ENCODE measurements around the gene FAAP20. TPM values are rescaled to one million over a fixed set of nuclear protein-coding genes. Genes with fewer than 3 reads are reported as not detected.
A peak's percentile ranks its signal among the peaks of the same experiment; 100 is the strongest.

FAAP20 gene
- polyA plus RNA-seq, 4 donors = 24.4 to 76.3 (median 60.8) TPM

DNA sequence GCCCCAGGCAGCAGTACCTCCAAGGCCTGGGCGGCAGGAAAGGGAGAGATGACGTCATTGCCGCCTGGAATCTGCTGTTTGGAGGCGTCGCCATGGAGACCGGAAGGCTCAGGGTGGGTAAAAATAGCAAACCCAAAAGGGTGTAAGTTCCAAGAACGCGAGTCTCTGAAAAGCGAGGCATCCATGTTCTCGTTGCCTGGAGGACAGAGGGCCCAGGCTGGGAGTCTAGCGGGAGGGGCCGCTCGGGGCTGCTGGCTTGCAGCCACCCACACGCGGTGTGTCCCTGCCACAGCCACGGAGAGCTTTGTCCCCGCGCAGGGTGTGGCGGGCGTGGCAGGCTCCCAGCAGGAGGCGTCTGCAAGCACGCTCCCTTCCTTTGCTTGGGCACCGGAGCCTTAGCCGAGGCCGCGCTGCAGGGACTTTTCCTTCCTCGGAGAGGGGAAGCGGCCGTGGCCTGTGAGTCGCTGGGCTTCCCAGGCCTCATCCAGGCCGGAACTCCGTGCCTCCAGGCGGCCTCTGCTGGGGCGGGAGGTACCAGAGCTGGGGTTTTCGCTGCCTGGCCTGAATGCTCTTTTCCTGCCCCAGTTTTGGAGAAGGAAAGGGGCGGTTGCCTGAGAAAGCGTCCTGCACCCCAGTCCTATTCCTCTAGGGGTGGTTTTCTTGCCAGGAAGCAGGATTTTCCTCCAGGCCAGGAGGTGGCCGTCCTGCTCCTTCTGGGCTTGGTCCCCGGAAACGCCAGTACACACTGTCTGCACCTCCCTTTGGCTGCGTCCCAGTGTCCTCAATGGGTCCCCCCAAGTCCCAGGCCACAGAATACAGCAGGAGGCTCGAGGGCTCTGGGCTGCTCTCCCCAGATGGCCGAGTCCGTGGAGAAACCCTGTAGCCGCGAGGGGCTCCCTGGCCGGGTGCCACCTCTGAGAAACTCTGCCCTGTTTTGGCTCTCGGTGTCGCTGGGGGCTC is 18.2 kb upstream of the FAAP20 start:
- DNase-seq (ENCODE audit: low read depth in 4 of 4, low spot score in 2 of 4) = peak in 3 of 4 donors; percentile 84 to 93 (median 87)

DNA sequence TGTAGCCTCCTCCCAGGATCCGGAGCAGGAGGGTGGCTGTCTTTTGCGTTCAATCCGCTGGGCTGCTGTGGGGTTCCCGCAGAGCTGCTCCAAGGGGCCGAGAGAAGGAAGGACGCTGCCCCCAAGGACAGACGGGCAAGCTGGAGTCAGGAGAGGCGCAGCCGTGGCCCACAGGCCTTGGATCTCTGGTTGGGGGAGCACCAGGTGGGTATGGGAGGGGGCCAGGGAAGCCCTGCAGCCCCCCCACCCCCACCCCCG is 17.6 kb upstream of the FAAP20 start:
- DNase-seq (ENCODE audit: low read depth in 4 of 4, low spot score in 2 of 4) = no peak

GRCh38 chr1:2210786-2211185 is 16.2 kb upstream of the FAAP20 start:
- no peak for DNase-seq (ENCODE audit: low read depth in 4 of 4, low spot score in 2 of 4)

GRCh38 chr1:2210084-2210653 is 15.6 kb upstream of the FAAP20 start:
- DNase-seq (ENCODE audit: low read depth in 4 of 4, low spot score in 2 of 4) = no peak

DNA sequence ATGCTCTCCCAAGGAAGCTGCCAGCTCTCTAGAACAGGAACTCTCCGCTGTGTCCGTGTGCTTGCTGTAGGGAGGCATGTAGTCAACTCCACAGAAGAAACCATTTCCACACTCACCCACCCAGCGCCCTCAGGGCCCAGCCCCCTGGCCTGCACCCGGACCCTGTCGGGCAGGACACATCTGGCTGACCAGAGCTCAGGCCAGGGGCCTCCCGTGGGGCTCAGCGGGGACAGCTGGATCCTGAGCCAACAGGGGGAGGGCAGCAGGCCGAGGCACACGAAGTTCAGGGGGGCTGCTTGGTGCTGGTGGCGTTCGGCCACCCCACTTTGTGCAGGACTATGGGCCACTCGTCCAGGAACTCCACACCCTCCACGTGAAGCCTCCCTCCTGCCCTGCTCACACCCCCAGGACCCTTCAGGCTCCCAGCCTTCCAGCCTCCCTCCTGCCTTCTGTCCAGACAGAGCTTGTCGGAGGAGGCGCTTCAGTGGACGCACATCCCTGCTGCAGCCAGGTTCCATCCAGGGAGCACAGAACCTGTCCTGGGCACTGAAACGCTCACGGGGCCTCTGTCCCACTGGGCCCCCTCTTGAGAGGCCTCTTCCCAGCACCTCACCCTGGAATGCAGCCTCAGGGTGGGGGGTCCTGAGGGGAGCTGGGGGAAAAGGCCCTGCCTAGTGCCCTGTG is 15.0 kb upstream of the FAAP20 start:
- no peak for DNase-seq (ENCODE audit: low read depth in 4 of 4, low spot score in 2 of 4)

GRCh38 chr1:2208309-2209239 is 14.0 kb upstream of the FAAP20 start:
- no peak for DNase-seq (ENCODE audit: low read depth in 4 of 4, low spot score in 2 of 4)

DNA sequence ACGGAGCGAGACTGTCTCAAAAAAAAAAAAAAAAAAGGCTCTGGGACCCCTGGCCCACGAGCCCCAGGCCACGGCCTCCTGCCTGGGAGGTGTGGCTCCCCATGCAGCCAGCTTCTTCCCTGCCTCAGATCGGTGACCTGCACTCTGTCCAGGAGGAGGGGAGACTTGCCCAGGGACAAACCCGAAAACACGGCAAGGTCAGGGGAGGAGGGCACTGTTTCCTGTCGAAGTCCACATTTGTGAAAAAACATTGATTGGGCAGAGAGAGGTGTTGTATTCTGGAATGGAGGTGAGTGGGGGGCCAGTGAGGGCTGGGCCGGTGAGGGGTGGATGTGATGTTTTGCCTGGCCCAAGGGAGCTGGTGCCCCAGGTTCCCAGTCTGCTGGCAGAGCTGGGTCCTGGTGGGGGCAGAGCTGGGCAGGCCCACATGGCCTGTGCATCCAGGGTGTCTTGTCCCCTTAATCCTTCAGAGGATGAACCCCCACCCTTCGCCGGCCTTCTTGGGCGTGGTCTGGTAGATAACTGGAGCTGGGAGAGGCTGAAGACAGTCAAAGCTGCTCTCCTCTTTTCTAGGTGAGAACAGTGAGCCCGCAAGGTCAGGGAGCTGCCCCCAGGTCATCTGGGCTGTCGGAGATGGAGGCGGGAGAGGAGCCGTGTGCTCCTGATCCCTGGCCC is 12.4 kb upstream of the FAAP20 start:
- no peak for DNase-seq (ENCODE audit: low read depth in 4 of 4, low spot score in 2 of 4)

- DNase-seq (ENCODE audit: low read depth in 4 of 4, low spot score in 2 of 4) = no peak
Measured at GRCh38 chr1:2205191-2205952, 10.8 kb upstream of the FAAP20 start.

GRCh38 chr1:2204415-2205190 is 10.0 kb upstream of the FAAP20 start:
- DNase-seq (ENCODE audit: low read depth in 4 of 4, low spot score in 2 of 4) = no peak

- DNase-seq (ENCODE audit: low read depth in 4 of 4, low spot score in 2 of 4) = no peak
Measured at GRCh38 chr1:2203671-2204414, 9.3 kb upstream of the FAAP20 start.

GRCh38 chr1:2202843-2203601 is 8.4 kb upstream of the FAAP20 start:
- no peak for DNase-seq (ENCODE audit: low read depth in 4 of 4, low spot score in 2 of 4)

GRCh38 chr1:2202008-2202575 is 7.5 kb upstream of the FAAP20 start:
- DNase-seq (ENCODE audit: low read depth in 4 of 4, low spot score in 2 of 4) = no peak

DNA sequence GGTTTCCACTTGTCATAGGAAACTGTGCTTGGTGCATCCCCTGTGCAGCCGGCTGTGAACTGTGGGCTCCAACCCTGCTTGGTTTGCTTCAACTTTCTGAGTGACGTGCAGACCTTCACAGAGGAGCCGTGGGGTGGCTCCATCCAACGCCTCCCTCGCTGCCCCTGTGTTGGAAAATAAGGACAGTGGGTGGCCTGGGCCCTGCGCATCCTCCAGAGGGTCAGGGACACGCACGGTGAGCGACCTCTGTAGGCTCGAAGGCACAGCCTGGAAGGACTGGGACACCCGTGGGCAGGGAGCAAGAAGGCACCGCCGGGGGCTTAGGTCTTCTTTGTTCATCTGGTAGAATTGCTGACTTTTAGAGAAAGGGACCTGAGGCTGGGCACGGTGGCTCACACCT is 6.5 kb upstream of the FAAP20 start:
- DNase-seq (ENCODE audit: low read depth in 4 of 4, low spot score in 2 of 4) = no peak

DNA sequence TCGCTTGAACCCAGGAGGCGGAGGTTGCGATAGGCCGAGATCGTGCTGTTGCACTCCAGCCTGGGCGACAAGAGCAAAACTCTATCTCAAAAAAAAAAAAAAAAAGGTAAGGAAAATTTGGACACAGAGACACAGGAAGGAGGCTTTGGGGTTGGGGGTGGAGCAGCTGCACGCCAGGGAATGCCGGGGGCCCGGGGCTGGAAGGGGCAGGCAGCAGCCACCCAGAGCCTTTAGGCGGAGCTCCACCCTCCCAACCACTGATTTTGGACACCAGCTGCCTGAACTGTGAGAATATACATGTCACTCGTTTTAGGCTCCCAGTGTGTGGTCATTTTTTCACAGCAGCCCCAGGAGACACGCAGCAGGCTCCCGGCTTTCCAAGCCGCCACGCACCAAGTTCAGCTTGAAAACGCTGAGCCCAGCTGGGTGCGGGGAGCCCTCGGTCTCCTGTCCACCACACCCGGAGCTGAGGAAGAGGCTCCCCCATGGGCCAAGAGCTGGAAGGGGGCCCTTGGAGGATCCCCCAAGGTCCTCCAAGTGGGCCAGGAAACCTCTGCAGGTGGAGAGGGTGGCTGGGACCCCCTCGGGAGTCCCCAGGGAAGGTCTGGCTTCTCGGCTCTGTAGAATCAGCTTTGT is 5.9 kb upstream of the FAAP20 start:
- no peak for DNase-seq (ENCODE audit: low read depth in 4 of 4, low spot score in 2 of 4)

- peak in 1 of 4 donors; percentile 87 for DNase-seq (ENCODE audit: low read depth in 4 of 4, low spot score in 2 of 4)
Measured at GRCh38 chr1:2199042-2199810, 4.7 kb upstream of the FAAP20 start.

GRCh38 chr1:2198571-2198970 is 4.0 kb upstream of the FAAP20 start:
- no peak for DNase-seq (ENCODE audit: low read depth in 4 of 4, low spot score in 2 of 4)
